Neural crest cell (in vitro differentiated cells): ENCODE results near the gene SSTR5. TPM values are rescaled to one million over a fixed set of nuclear protein-coding genes. Genes with fewer than 3 reads are reported as not detected.

Source experiments
- DNase-seq: peaks from one replicate; pipeline ENCODE4 v3.0.0; 2021; ENCODE audit warnings: low read depth, mixed read lengths, low spot score
- H3K27ac Mint-ChIP-seq: one replicate; pipeline ENCODE4 v1.8.0; 2021; ENCODE audit warnings: mild to moderate bottlenecking, mixed read lengths; ENCODE audit not compliant: unreplicated experiment
- H3K27me3 Mint-ChIP-seq: 2 replicates; pipeline ENCODE4 v1.8.0; 2021; ENCODE audit warnings: low read depth, mild to moderate bottlenecking, mixed read lengths
- H3K36me3 Mint-ChIP-seq: 2 replicates; pipeline ENCODE4 v1.8.0; 2021; ENCODE audit warnings: low read depth, mild to moderate bottlenecking, mixed read lengths
- H3K4me1 Mint-ChIP-seq: 2 replicates; pipeline ENCODE4 v1.8.0; 2021; ENCODE audit warnings: mixed read lengths
- H3K4me3 Mint-ChIP-seq: one replicate; pipeline ENCODE4 v1.8.0; 2021; ENCODE audit warnings: mild to moderate bottlenecking, mixed read lengths
- H3K9me3 Mint-ChIP-seq: 2 replicates; pipeline ENCODE4 v1.8.0; 2021; ENCODE audit warnings: mixed read lengths
- total RNA-seq: library from RNA; stranded (reverse); gene quantifications from 2 replicates; pipeline ENCODE4 v1.2.1, GENCODE V29; 2021
- TF ChIP-seq, protein P1 (sequence below): fragments of 200-600 bp; sonication (generic); conservative IDR thresholded peaks from 2 replicates; pipeline ENCODE4 v1.5.0; 2021; ENCODE audit warnings: antibody characterized with exemption, mild to moderate bottlenecking

Gene SSTR5
- total RNA-seq, 1 donor from 2014 or later = not detected

- H3K9me3 Mint-ChIP-seq = no peaks in the 10 kb centered on the region
- H3K36me3 Mint-ChIP-seq = no peaks in the 10 kb centered on the region
- H3K4me3 Mint-ChIP-seq = no peak overlapping the region
- no peak overlapping the region for H3K27ac Mint-ChIP-seq
- TF ChIP-seq, protein P1, sequence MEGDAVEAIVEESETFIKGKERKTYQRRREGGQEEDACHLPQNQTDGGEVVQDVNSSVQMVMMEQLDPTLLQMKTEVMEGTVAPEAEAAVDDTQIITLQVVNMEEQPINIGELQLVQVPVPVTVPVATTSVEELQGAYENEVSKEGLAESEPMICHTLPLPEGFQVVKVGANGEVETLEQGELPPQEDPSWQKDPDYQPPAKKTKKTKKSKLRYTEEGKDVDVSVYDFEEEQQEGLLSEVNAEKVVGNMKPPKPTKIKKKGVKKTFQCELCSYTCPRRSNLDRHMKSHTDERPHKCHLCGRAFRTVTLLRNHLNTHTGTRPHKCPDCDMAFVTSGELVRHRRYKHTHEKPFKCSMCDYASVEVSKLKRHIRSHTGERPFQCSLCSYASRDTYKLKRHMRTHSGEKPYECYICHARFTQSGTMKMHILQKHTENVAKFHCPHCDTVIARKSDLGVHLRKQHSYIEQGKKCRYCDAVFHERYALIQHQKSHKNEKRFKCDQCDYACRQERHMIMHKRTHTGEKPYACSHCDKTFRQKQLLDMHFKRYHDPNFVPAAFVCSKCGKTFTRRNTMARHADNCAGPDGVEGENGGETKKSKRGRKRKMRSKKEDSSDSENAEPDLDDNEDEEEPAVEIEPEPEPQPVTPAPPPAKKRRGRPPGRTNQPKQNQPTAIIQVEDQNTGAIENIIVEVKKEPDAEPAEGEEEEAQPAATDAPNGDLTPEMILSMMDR = no peak
- DNase-seq = no peak
- H3K4me1 Mint-ChIP-seq = peaks cover 14% of the 10 kb centered on the region
- peaks cover 29% of the 10 kb centered on the region for H3K27me3 Mint-ChIP-seq
Observed at GRCh38 chr16:1078579-1079021, 6.1 kb downstream of the SSTR5 start.

DNA sequence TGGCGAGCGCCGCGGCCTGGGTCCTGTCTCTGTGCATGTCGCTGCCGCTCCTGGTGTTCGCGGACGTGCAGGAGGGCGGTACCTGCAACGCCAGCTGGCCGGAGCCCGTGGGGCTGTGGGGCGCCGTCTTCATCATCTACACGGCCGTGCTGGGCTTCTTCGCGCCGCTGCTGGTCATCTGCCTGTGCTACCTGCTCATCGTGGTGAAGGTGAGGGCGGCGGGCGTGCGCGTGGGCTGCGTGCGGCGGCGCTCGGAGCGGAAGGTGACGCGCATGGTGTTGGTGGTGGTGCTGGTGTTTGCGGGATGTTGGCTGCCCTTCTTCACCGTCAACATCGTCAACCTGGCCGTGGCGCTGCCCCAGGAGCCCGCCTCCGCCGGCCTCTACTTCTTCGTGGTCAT, 6.8 kb downstream of the SSTR5 start:
- no peak overlapping the region for H3K27ac Mint-ChIP-seq
- H3K4me3 Mint-ChIP-seq = no peak overlapping the region
- no peaks in the 10 kb centered on the region for H3K36me3 Mint-ChIP-seq
- DNase-seq = no peak
- no peaks in the 10 kb centered on the region for H3K9me3 Mint-ChIP-seq
- TF ChIP-seq, protein P1 = no peak
- peaks cover 24% of the 10 kb centered on the region for H3K27me3 Mint-ChIP-seq
- peaks cover 14% of the 10 kb centered on the region for H3K4me1 Mint-ChIP-seq

DNA sequence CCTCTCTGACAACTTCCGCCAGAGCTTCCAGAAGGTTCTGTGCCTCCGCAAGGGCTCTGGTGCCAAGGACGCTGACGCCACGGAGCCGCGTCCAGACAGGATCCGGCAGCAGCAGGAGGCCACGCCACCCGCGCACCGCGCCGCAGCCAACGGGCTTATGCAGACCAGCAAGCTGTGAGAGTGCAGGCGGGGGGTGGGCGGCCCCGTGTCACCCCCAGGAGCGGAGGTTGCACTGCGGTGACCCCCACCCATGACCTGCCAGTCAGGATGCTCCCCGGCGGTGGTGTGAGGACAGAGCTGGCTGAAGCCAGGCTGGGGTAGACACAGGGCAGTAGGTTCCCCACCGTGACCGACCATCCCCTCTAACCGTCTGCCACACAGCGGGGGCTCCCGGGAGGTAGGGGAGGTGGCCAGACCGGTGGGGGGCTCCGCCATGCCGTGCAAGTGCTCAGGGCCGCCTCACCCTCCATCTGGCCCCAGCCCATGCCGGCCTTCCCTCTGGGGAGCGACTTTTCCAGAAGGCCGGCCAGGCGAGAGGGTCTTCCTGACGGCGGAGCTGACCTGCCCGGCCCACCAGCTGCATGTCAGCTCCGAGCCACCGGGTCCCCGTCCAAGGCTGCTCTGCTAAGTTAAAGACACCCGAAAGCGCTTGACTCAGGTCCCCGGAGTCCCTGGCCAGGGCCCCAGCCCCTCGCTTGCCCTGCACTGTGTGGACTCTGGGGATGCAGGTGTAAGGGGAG, 7.4 kb downstream of the SSTR5 start:
- Mint-ChIP-seq H3K9me3 (no peaks in the 10 kb centered on the region), H3K27me3 (peaks cover 19% of the 10 kb centered on the region), H3K4me3 (no peak overlapping the region), H3K36me3 (no peaks in the 10 kb centered on the region), H3K27ac (no peak overlapping the region), H3K4me1 (peaks cover 14% of the 10 kb centered on the region)
- TF ChIP-seq, protein P1 = no peak
- no peak for DNase-seq

DNA sequence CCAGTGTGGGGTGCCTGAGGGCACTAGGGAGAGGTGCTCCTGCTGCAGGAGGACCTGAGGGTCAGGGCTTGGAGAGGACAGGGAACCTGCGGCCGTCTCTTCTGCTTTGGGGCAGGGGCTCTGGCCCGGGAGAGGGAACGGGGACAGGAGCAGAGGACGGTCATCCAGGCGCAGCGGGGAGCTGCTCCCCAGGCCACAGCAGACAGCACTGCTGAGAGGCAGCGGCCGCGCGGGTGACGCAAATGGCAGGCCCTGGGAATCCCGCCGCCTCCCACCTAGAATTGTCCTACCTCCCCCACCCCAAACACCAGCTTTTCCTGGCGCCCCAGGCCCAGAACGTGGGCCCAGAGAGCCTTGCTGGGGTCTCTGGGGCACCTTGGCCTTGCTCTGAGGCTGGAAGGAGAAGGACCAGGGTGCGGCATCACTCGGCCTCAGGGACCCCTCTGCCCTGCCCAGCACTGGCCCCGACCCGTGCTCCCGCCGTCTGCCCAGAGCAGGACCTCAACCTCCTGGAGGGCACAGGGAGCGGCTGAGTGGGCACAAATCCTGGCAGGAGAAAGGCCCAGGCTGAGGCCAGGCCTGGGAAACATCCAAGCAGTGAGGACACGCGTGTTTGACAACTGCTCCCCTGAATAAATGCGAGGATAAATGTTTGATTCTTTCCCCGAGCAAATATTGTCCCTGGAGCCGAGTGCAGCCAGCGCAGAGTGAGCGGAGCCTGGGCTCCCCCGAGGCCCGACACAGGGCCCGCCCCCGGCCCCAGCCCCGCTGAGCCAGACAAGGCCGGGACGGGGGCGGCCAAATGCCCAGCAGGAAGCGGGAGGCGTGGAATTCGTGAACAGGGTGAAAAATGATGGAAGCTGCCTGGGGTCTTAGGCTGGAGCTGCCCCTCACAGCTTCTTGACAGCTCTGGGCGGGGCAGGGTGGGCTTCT, 8.5 kb downstream of the SSTR5 start:
- no peak for DNase-seq
- Mint-ChIP-seq H3K27me3 (peaks cover 14% of the 10 kb centered on the region), H3K36me3 (peaks cover 3% of the 10 kb centered on the region), H3K27ac (no peak overlapping the region), H3K4me3 (no peak overlapping the region), H3K4me1 (peaks cover 14% of the 10 kb centered on the region), H3K9me3 (no peaks in the 10 kb centered on the region)
- TF ChIP-seq, protein P1 = no peak

GRCh38 chr16:1081734-1082265, 9.3 kb downstream of the SSTR5 start:
- DNase-seq = no peak
- H3K27ac Mint-ChIP-seq = no peak overlapping the region
- H3K9me3 Mint-ChIP-seq = no peaks in the 10 kb centered on the region
- H3K4me1 Mint-ChIP-seq = peaks cover 8% of the 10 kb centered on the region
- no peak overlapping the region for H3K4me3 Mint-ChIP-seq
- peaks cover 3% of the 10 kb centered on the region for H3K36me3 Mint-ChIP-seq
- H3K27me3 Mint-ChIP-seq = peaks cover 8% of the 10 kb centered on the region
- TF ChIP-seq, protein P1 = no peak
